Type B pancreatic cell (in vitro differentiated cells): ENCODE data around the gene COL4A2. TPM values are rescaled to one million over a fixed set of nuclear protein-coding genes. Genes with fewer than 3 reads are reported as not detected.

Source experiments
- DNase-seq: peaks from one replicate; pipeline ENCODE4 v3.0.0; 2021; ENCODE audit warnings: mixed read lengths; ENCODE audit not compliant: unreplicated experiment; ENCODE audit errors: extremely low spot score
- H3K27ac Mint-ChIP-seq: 2 replicates; pipeline ENCODE4 v1.8.0; 2021; ENCODE audit warnings: mild to moderate bottlenecking, mixed read lengths
- H3K27me3 Mint-ChIP-seq: 2 replicates; pipeline ENCODE4 v1.8.0; 2021; ENCODE audit warnings: mixed read lengths
- H3K36me3 Mint-ChIP-seq: 2 replicates; pipeline ENCODE4 v1.8.0; 2021; ENCODE audit warnings: mixed read lengths
- H3K4me1 Mint-ChIP-seq: one replicate; pipeline ENCODE4 v1.8.0; 2021; ENCODE audit warnings: mixed read lengths; ENCODE audit not compliant: unreplicated experiment
- H3K4me3 Mint-ChIP-seq: 2 replicates; pipeline ENCODE4 v1.8.0; 2021; ENCODE audit warnings: mild to moderate bottlenecking, mixed read lengths
- H3K9me3 Mint-ChIP-seq: 2 replicates; pipeline ENCODE4 v1.8.0; 2021; ENCODE audit warnings: mixed read lengths
- CTCF ChIP-seq: fragments of 200-600 bp; sonication (generic); conservative IDR thresholded peaks from 2 replicates; pipeline ENCODE4 v1.5.0; 2021; ENCODE audit warnings: antibody characterized with exemption, mild to moderate bottlenecking
- total RNA-seq: library from RNA; stranded (reverse); gene quantifications from 2 replicates; pipeline ENCODE4 v1.2.1, GENCODE V29; 2021; ENCODE audit warnings: low replicate concordance

Gene COL4A2
- total RNA-seq, 1 donor from 2014 or later: 145 TPM

DNA sequence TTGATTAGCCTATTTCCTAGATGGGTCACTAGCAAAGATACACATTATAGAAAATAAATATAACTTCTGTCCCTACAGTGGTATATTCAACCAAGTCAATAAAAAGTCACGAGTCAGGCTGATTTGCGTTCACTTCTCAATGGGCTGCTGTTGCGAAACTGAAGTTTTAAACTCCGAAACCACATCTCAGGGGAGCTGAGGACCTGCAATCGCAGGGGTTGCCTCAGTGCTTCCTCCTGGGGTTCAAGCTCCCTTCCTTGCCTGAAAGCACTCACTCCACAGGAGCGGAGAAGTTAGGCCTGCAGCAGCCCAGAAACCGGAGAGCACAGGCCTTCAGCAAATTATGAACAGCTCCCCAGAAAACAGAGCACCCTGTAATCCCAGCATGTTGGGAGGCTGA, 214.9 kb downstream of the COL4A2 start:
- Mint-ChIP-seq H3K27ac (no peak overlapping the region), H3K4me1 (peaks cover 9% of the 10 kb centered on the region), H3K36me3 (no peaks in the 10 kb centered on the region), H3K27me3 (no peaks in the 10 kb centered on the region), H3K9me3 (no peaks in the 10 kb centered on the region), H3K4me3 (no peak overlapping the region)
- no peak for DNase-seq
- no peak for TF ChIP-seq CTCF

DNA sequence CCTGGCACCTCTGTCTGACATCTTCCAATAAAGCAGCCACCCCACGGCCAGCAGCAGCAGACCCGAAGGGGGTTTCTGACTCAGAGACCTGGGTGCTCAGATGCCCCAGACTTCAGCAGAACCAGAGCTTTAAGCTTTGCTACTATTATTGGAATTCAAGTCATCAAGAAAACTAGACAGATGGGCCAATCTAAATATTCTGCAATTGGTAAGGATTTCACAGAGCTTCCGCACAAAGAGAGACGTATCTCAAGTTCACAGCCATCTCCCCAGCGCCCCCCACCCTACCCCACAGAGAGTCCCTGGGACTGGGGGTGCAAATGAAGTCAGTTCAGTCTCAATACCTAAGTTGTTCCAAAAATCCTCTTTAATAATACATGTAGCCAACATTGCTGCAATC, 215.6 kb downstream of the COL4A2 start:
- Mint-ChIP-seq H3K4me1 (peaks cover 12% of the 10 kb centered on the region), H3K4me3 (no peak overlapping the region), H3K9me3 (no peaks in the 10 kb centered on the region)

GRCh38 chr13:110523180-110523579, 216.1 kb downstream of the COL4A2 start:
- Mint-ChIP-seq H3K27ac (no peak overlapping the region), H3K4me1 (peaks cover 14% of the 10 kb centered on the region), H3K36me3 (no peaks in the 10 kb centered on the region), H3K27me3 (no peaks in the 10 kb centered on the region), H3K9me3 (no peaks in the 10 kb centered on the region), H3K4me3 (no peak overlapping the region)
- no peak for DNase-seq
- no peak for TF ChIP-seq CTCF

More for the DNA sequence above, 215.6 kb downstream of the COL4A2 start:
- TF ChIP-seq CTCF: no peak
- Mint-ChIP-seq H3K27me3 (no peaks in the 10 kb centered on the region), H3K27ac (no peak overlapping the region), H3K36me3 (no peaks in the 10 kb centered on the region)
- DNase-seq: no peak

GRCh38 chr13:110523838-110524540, 216.9 kb downstream of the COL4A2 start:
- no peaks in the 10 kb centered on the region for H3K36me3 Mint-ChIP-seq
- no peaks in the 10 kb centered on the region for H3K27me3 Mint-ChIP-seq
- H3K4me1 Mint-ChIP-seq: peaks cover 22% of the 10 kb centered on the region
- no peak overlapping the region for H3K4me3 Mint-ChIP-seq
- no peaks in the 10 kb centered on the region for H3K9me3 Mint-ChIP-seq
- TF ChIP-seq CTCF: no peak
- H3K27ac Mint-ChIP-seq: no peak overlapping the region
- DNase-seq: no peak

DNA sequence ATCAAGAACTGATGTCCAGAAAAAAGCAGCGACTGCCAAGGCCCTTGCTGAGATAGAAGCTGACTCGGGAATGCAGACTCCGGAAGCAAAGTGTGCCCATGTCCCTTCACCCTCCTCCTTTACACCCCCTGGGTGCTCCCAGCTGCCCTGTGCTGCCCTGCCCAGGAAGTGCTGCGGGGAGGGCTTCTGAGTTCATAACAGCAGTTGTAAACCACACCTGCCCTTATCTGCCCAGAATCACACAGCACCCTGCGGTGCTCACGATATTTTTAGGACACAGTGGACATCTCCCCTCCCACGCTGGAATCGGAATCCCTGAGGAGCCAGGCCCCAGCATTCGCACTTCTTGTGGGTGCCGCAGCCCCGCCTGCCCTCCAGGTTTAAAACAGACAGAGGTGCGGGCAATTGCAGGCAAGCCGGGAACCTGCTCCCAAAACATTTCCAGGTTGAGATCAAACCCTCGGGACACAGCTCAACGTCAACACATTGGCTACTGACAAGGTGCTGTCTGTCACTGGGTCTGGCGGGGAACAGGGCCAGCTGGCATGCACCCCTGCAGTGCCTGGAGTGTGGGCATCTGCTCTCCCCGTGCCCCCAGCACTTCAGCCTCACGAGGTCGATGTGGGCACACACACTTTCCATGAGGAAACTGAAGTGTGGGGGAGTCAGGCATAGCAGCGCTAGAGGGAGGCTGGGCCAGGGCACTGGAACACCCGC, 217.6 kb downstream of the COL4A2 start:
- no peaks in the 10 kb centered on the region for H3K9me3 Mint-ChIP-seq

More for the DNA sequence above, 217.6 kb downstream of the COL4A2 start:
- H3K4me1 Mint-ChIP-seq: peaks cover 25% of the 10 kb centered on the region
- DNase-seq: no peak
- no peaks in the 10 kb centered on the region for H3K27me3 Mint-ChIP-seq
- no peak overlapping the region for H3K4me3 Mint-ChIP-seq
- no peaks in the 10 kb centered on the region for H3K36me3 Mint-ChIP-seq
- no peak for TF ChIP-seq CTCF
- H3K27ac Mint-ChIP-seq: no peak overlapping the region
